ENCODE measurements around the gene ARHGAP6. TPM values are rescaled to one million over a fixed set of nuclear protein-coding genes. Genes with fewer than 3 reads are reported as not detected.

ARHGAP6 gene
- total RNA-seq, 1 experiment from 2014 or later = 0.10 TPM

GRCh38 chrX:11367609-11368430 lies 297.9 kb downstream of the ARHGAP6 start:
- ATAC-seq = no peak

DNA sequence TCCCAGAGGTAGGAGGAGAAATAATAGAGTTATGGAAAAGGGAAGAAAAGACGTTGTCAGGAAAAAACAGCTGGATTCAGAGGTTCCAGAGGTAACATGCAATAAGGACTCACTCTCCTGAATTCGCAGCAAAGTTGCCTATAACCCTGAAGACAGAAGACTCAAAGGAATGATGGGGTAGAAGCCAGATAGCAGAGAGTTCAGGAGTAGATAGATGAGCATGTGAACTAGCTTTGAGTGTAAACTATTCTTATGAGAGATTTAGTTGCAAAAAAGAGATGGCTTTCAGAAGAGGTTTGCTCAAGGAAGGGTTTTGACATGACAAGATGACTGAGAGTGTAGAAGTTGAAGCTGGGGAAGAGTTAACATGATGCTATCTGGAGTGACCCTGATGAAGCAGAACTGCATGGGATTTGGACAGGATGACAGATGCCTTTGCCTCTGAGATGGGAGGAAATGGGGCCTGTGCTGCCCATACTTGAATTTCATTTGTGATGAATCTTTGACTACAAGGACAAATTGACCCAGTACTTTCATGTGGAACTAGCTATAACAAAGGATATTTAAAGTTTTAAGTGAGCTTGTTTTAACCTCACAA lies 298.6 kb downstream of the ARHGAP6 start:
- Histone ChIP-seq H3K4me3 (replicated peaks in 1 of 2; ENCODE audit: low read depth in 1 of 2, low read length in 2 of 2) (no peak overlapping the region), H3K9ac (ENCODE audit: low read length) (no peak overlapping the region), H3K27ac (ENCODE audit: low read depth, low read length) (no peak overlapping the region), H4K20me1 (ENCODE audit: insufficient read depth) (no peaks in the 10 kb centered on the region), H3K9me2 (ENCODE audit: insufficient read depth) (no peaks in the 10 kb centered on the region), H3K9me3 (ENCODE audit: control insufficient read depth in 1 of 2, insufficient read depth in 1 of 2, low read depth in 1 of 2, low read length in 2 of 2) (no peaks in the 10 kb centered on the region), H3K79me2 (ENCODE audit: insufficient read depth, low read length) (no peaks in the 10 kb centered on the region), H2AFZ (ENCODE audit: low read depth, low read length, poor library complexity, severe bottlenecking) (no peak overlapping the region), H3K36me3 (ENCODE audit: control insufficient read depth in 1 of 2, insufficient read depth in 2 of 2, low read length in 2 of 2) (no peaks in the 10 kb centered on the region), H3K4me1 (ENCODE audit: control insufficient read depth in 1 of 2, insufficient read depth in 2 of 2, low read length in 2 of 2) (no peaks in the 10 kb centered on the region), H3K27me3 (ENCODE audit: insufficient read depth, low read length) (no peaks in the 10 kb centered on the region), H3K4me2 (ENCODE audit: low read length) (no peak overlapping the region)
- ATAC-seq = no peak
- intact Hi-C loops (cut with micrococcal nuclease) = no loop called here
- ChIA-PET RAD21 (ENCODE audit: low non-redundant PET in 1 of 2, low total read pairs in 2 of 2, uncharacterized antibody in 2 of 2, unreplicated experiment in 2 of 2) (no interaction called here), POLR2A (no interaction called here), CTCF (no interaction called here)
- DNase-seq (ENCODE audit: low read depth, low spot score) = no peak
- no peak for TF ChIP-seq EZH2 (IDR thresholded peaks at IDR 0.05)
- TF ChIP-seq TCF7L2 (IDR thresholded peaks at IDR 0.05; ENCODE audit: borderline replicate concordance, extremely low read depth, insufficient read depth, insufficient read length) = no peak
- TF ChIP-seq ELF1 (IDR thresholded peaks at IDR 0.05; ENCODE audit: borderline replicate concordance, low read depth) = no peak
- no peak for TF ChIP-seq EZH2phosphoT487 (IDR thresholded peaks at IDR 0.05; ENCODE audit: borderline replicate concordance)
- no peak for TF ChIP-seq POLR2A (IDR thresholded peaks at IDR 0.05; ENCODE audit: borderline replicate concordance, extremely low read depth, insufficient read depth, insufficient read length)
- no TSS peak for BruUV-seq (replicated peaks)

More at GRCh38 chrX:11367609-11368430, 297.9 kb downstream of the ARHGAP6 start:
- Histone ChIP-seq H4K20me1 (ENCODE audit: insufficient read depth) (no peaks in the 10 kb centered on the region), H3K4me2 (ENCODE audit: low read length) (no peak overlapping the region), H3K9me2 (ENCODE audit: insufficient read depth) (no peaks in the 10 kb centered on the region), H3K79me2 (ENCODE audit: insufficient read depth, low read length) (no peaks in the 10 kb centered on the region), H3K27me3 (ENCODE audit: insufficient read depth, low read length) (no peaks in the 10 kb centered on the region), H2AFZ (ENCODE audit: low read depth, low read length, poor library complexity, severe bottlenecking) (no peak overlapping the region), H3K9ac (ENCODE audit: low read length) (no peak overlapping the region), H3K36me3 (ENCODE audit: control insufficient read depth in 1 of 2, insufficient read depth in 2 of 2, low read length in 2 of 2) (no peaks in the 10 kb centered on the region), H3K27ac (ENCODE audit: low read depth, low read length) (no peak overlapping the region), H3K4me3 (replicated peaks in 1 of 2; ENCODE audit: low read depth in 1 of 2, low read length in 2 of 2) (no peak overlapping the region), H3K9me3 (ENCODE audit: control insufficient read depth in 1 of 2, insufficient read depth in 1 of 2, low read depth in 1 of 2, low read length in 2 of 2) (no peaks in the 10 kb centered on the region), H3K4me1 (ENCODE audit: control insufficient read depth in 1 of 2, insufficient read depth in 2 of 2, low read length in 2 of 2) (no peaks in the 10 kb centered on the region)
- TF ChIP-seq EZH2 (IDR thresholded peaks at IDR 0.05) (no peak), CBX3 (IDR thresholded peaks at IDR 0.05; ENCODE audit: low read depth) (no peak), YY1 (IDR thresholded peaks at IDR 0.05; ENCODE audit: extremely low read depth, insufficient replicate concordance, low read depth, low read length) (no peak), ZFX (IDR thresholded peaks at IDR 0.05) (no peak)
- CTCF ChIA-PET = no interaction called here
- no TSS peak for BruUV-seq (replicated peaks)
- POLR2A ChIA-PET = no interaction called here
- DNase-seq (ENCODE audit: low read depth, low spot score) = no peak
- RAD21 ChIA-PET (ENCODE audit: low non-redundant PET in 1 of 2, low total read pairs in 2 of 2, uncharacterized antibody in 2 of 2, unreplicated experiment in 2 of 2) = no interaction called here
- intact Hi-C loops (cut with micrococcal nuclease) = no loop called here

Data from HCT116 (cell line).